Right hindlimb (tissue), 1 donor: ENCODE data around the gene TRIM41.
"Not testable (repeated sequence)": the region's sequence is repeated elsewhere in the genome, so short reads cannot be mapped to it uniquely, and the experiment has no call there.

Experiments
- DNase-seq: peaks from one replicate; pipeline ENCODE4 v3.0.0-alpha.2; 2018

Gene TRIM41

GRCh38 chr5:181259283-181259682, 36.2 kb downstream of the TRIM41 start:
- DNase-seq, result no peak

- no peak for DNase-seq
Observed at GRCh38 chr5:181259974-181260719, 37.1 kb downstream of the TRIM41 start.

GRCh38 chr5:181260720-181261319, 37.7 kb downstream of the TRIM41 start, which contains the start of gene TRIM52:
TSS of gene TRIM52 (minus strand) at chr5:181261143. CDS start at chr5:181260813, 330 bp downstream.
- DNase-seq, result peak; percentile 95

GRCh38 chr5:181261320-181262049, 38.4 kb downstream of the TRIM41 start:
- DNase-seq, result peak; percentile 84

GRCh38 chr5:181263633-181264032, 40.6 kb downstream of the TRIM41 start:
- DNase-seq, result no peak

- no peak for DNase-seq
Observed at GRCh38 chr5:181265092-181265671, 42.1 kb downstream of the TRIM41 start.

- DNase-seq, result not testable (repeated sequence)
Observed at GRCh38 chr5:181267291-181267904, 44.3 kb downstream of the TRIM41 start.

- DNase-seq, result not testable (repeated sequence)
Observed at GRCh38 chr5:181267907-181268306, 44.8 kb downstream of the TRIM41 start.

GRCh38 chr5:181271081-181271480, 48.0 kb downstream of the TRIM41 start:
- DNase-seq, result no peak

GRCh38 chr5:181273433-181273744, 50.3 kb downstream of the TRIM41 start:
- not testable (repeated sequence) for DNase-seq

- DNase-seq, result no peak
Observed at GRCh38 chr5:181280251-181280762, 57.2 kb downstream of the TRIM41 start.

GRCh38 chr5:181281077-181281983, 58.2 kb downstream of the TRIM41 start:
- DNase-seq, result no peak

- DNase-seq, result no peak
Observed at GRCh38 chr5:181281984-181282316, 58.9 kb downstream of the TRIM41 start.

- DNase-seq, result not testable (repeated sequence)
Observed at GRCh38 chr5:181282415-181282814, 59.3 kb downstream of the TRIM41 start.

GRCh38 chr5:181282874-181283273, 59.8 kb downstream of the TRIM41 start:
- DNase-seq, result no peak

- DNase-seq, result no peak
Observed at GRCh38 chr5:181283347-181283746, 60.3 kb downstream of the TRIM41 start.

- not testable (repeated sequence) for DNase-seq
Observed at GRCh38 chr5:181283841-181284755, 61.0 kb downstream of the TRIM41 start.
